Mesendoderm (in vitro differentiated cells): ENCODE results near the gene PICALM. TPM values are rescaled to one million over a fixed set of nuclear protein-coding genes. Genes with fewer than 3 reads are reported as not detected.

ENCODE experiments used
- DNase-seq: peaks from one replicate; pipeline ENCODE4 v3.0.0; 2013
- H2AK5ac ChIP-seq: 2 replicates; pipeline ENCODE4 v1.6.1; 2013; ENCODE audit warnings: low read length, inconsistent platforms
- H2BK120ac ChIP-seq: 2 replicates; pipeline ENCODE4 v1.6.1; 2013; ENCODE audit warnings: low read depth, mild to moderate bottlenecking, low read length, moderate library complexity, mixed read lengths
- H2BK15ac ChIP-seq: replicated peaks from 2 replicates; pipeline ENCODE4 v1.6.1; 2013; ENCODE audit warnings: low read depth, mild to moderate bottlenecking, moderate library complexity
- H2BK5ac ChIP-seq: 2 replicates; pipeline ENCODE4 v1.6.1; 2013; ENCODE audit warnings: low read length, inconsistent platforms
- H3K18ac ChIP-seq: 2 replicates; pipeline ENCODE4 v1.6.1; 2013; ENCODE audit warnings: mild to moderate bottlenecking, low read length, mixed read lengths
- H3K23ac ChIP-seq: one replicate; pipeline ENCODE4 v1.6.1; 2013; ENCODE audit warnings: low read length
- H3K27ac ChIP-seq: 2 replicates; pipeline ENCODE4 v1.5.1; 2013; ENCODE audit warnings: low read depth, mild to moderate bottlenecking, inconsistent platforms, low read length, moderate library complexity
- H3K27me3 ChIP-seq: 2 replicates; pipeline ENCODE4 v1.6.1; 2013; ENCODE audit warnings: low read length, control low read depth, mild to moderate bottlenecking, inconsistent platforms; ENCODE audit not compliant: insufficient read depth, poor library complexity
- H3K36me3 ChIP-seq: 2 replicates; pipeline ENCODE4 v1.6.1; 2013; ENCODE audit warnings: low read length, inconsistent platforms; ENCODE audit not compliant: control insufficient read depth, insufficient read depth
- H3K4ac ChIP-seq: one replicate; pipeline ENCODE4 v1.6.1; 2013; ENCODE audit warnings: low read depth, mild to moderate bottlenecking, low read length, moderate library complexity
- H3K4me1 ChIP-seq: 2 replicates; pipeline ENCODE4 v1.6.1; 2013; ENCODE audit warnings: low read depth, low read length, inconsistent platforms; ENCODE audit not compliant: control insufficient read depth
- H3K4me2 ChIP-seq: 2 replicates; pipeline ENCODE4 v1.6.1; 2013; ENCODE audit warnings: low read length
- H3K4me3 ChIP-seq: 2 replicates; pipeline ENCODE4 v1.5.1; 2013; ENCODE audit warnings: mild to moderate bottlenecking, low read length
- H3K56ac ChIP-seq: one replicate; pipeline ENCODE4 v1.6.1; 2013; ENCODE audit warnings: low read length
- H3K79me1 ChIP-seq: 2 replicates; pipeline ENCODE4 v1.6.1; 2013; ENCODE audit warnings: low read length, inconsistent platforms
- H3K79me2 ChIP-seq: 2 replicates; pipeline ENCODE4 v1.6.1; 2013; ENCODE audit warnings: mild to moderate bottlenecking, low read length; ENCODE audit not compliant: control insufficient read depth, insufficient read depth
- H3K9ac ChIP-seq: 2 replicates; pipeline ENCODE4 v1.6.1; 2013; ENCODE audit warnings: low read length, inconsistent platforms
- H4K5ac ChIP-seq: one replicate; pipeline ENCODE4 v1.6.1; 2013; ENCODE audit warnings: low read length
- H4K8ac ChIP-seq: one replicate; pipeline ENCODE4 v1.6.1; 2013; ENCODE audit warnings: low read depth, mild to moderate bottlenecking, control low read depth, low read length, moderate library complexity
- WGBS: extraction: QIAGEN DNeasy Blood & Tissue Kit; methylation state at CpG from one replicate; pipeline ENCODE4 v1.1.7; 2013; ENCODE audit warnings: low lambda C conversion rate, missing lambda C conversion rate; ENCODE audit not compliant: insufficient coverage; ENCODE audit errors: extremely low coverage; 5-methylcytosine and 5-hydroxymethylcytosine counted together
- polyA plus RNA-seq, 2 experiments: library from polyadenylated mRNA; stranded (reverse); fragments of 200-250 nt; gene quantifications; one replicate each; pipeline ENCODE4 v1.2.3, GENCODE V29; 2013

PICALM gene, protein sequence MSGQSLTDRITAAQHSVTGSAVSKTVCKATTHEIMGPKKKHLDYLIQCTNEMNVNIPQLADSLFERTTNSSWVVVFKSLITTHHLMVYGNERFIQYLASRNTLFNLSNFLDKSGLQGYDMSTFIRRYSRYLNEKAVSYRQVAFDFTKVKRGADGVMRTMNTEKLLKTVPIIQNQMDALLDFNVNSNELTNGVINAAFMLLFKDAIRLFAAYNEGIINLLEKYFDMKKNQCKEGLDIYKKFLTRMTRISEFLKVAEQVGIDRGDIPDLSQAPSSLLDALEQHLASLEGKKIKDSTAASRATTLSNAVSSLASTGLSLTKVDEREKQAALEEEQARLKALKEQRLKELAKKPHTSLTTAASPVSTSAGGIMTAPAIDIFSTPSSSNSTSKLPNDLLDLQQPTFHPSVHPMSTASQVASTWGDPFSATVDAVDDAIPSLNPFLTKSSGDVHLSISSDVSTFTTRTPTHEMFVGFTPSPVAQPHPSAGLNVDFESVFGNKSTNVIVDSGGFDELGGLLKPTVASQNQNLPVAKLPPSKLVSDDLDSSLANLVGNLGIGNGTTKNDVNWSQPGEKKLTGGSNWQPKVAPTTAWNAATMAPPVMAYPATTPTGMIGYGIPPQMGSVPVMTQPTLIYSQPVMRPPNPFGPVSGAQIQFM
- polyA plus RNA-seq (2013, experiment 1 of 2) = 91.1 TPM
- 90.1 TPM for polyA plus RNA-seq (2013, experiment 2 of 2)

GRCh38 chr11:86068951-86069407, at the start of gene PICALM:
Gene PICALM (minus strand): TSS chr11:86069084. CDS start chr11:86068780, 304 bp downstream.
- Histone ChIP-seq H2BK120ac (peak within 1 kb of the TSS; percentile 96), H3K36me3 (no peaks in the 10 kb centered on the region), H3K56ac (peak within 1 kb of the TSS; percentile 98), H3K79me2 (peaks cover 45% of the 10 kb centered on the region), H2AK5ac (no peak within 1 kb of the TSS), H3K27ac (peak within 1 kb of the TSS; percentile 96), H3K4me2 (peak within 1 kb of the TSS; percentile 58), H4K8ac (peak within 1 kb of the TSS; percentile 97), H3K4me3 (peak within 1 kb of the TSS; percentile 92), H2BK15ac (peak within 1 kb of the TSS; percentile 21), H3K9ac (peak within 1 kb of the TSS; percentile 89), H3K27me3 (no peaks in the 10 kb centered on the region), H3K23ac (peak within 1 kb of the TSS; percentile 92), H3K18ac (peak within 1 kb of the TSS; percentile 97), H2BK5ac (peak within 1 kb of the TSS; percentile 81), H4K5ac (no peak within 1 kb of the TSS), H3K4ac (peak within 1 kb of the TSS; percentile 84), H3K4me1 (peaks cover 3% of the 10 kb centered on the region), H3K79me1 (no peaks in the 10 kb centered on the region)
- no CpG with 5 or more reads among the region's 48 CpGs for WGBS
- DNase-seq = peak; percentile 99

DNA sequence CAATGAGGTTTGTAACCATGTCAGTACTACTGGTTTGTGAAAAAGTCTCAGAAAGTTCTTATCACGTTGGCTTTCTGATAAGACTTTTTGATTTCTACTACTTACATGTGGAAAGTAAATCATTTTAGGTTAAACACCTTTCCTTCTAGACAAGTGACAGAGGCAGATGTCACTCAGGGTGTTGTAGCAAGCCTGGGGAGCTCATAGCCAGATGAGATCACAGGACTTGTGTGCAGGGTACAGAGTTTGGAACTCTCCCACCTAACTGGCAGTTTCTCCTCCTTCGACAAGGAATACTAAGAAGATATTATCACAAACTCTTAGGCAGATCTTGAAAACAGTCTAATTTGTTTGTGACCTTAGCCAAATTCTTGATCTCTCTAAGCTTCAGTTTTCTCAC, 49.4 kb upstream of the PICALM start:
- Histone ChIP-seq H3K4ac (no peak overlapping the region), H3K36me3 (no peaks in the 10 kb centered on the region), H4K5ac (no peak overlapping the region), H3K23ac (no peak overlapping the region), H4K8ac (no peak overlapping the region), H3K4me3 (no peak overlapping the region), H2BK120ac (no peak overlapping the region), H2AK5ac (no peak overlapping the region), H3K27me3 (no peaks in the 10 kb centered on the region), H3K4me2 (no peak overlapping the region), H3K56ac (no peak overlapping the region), H3K79me2 (no peaks in the 10 kb centered on the region), H3K4me1 (no peaks in the 10 kb centered on the region), H3K79me1 (no peaks in the 10 kb centered on the region), H3K18ac (no peak overlapping the region), H2BK5ac (no peak overlapping the region), H2BK15ac (no peak overlapping the region), H3K27ac (no peak overlapping the region), H3K9ac (no peak overlapping the region)
- no CpG with 5 or more reads among the region's 2 CpGs for WGBS
- no peak for DNase-seq

DNA sequence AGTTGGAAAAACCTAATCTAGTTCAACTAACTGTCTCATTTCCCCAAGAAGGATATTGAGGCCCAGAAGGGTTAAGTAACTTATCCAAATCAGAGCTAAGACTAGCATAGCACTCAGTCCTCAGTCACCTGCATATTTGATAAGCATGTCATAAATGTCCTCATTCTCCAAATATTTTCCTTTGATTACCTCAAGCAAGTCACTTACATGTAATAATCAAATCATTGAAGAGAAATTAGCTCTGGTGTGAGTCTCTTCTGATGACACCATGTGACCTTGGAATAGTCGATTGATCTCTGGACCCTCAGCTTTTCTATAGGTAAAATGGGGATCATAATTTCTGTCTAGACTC, 48.8 kb upstream of the PICALM start:
- no peak for DNase-seq
- no peak overlapping the region for H3K27ac ChIP-seq
- H3K4me1 ChIP-seq = no peaks in the 10 kb centered on the region
- H3K56ac ChIP-seq = no peak overlapping the region
- no peak overlapping the region for H2BK15ac ChIP-seq
- no peak overlapping the region for H4K8ac ChIP-seq
- WGBS = no CpG with 5 or more reads among the region's 1 CpG
- H4K5ac ChIP-seq = no peak overlapping the region
- H2BK120ac ChIP-seq = no peak overlapping the region
- no peak overlapping the region for H2AK5ac ChIP-seq
- no peak overlapping the region for H3K4ac ChIP-seq
- H3K23ac ChIP-seq = no peak overlapping the region
- H3K79me1 ChIP-seq = no peaks in the 10 kb centered on the region
- H3K18ac ChIP-seq = no peak overlapping the region
- no peaks in the 10 kb centered on the region for H3K27me3 ChIP-seq
- H3K36me3 ChIP-seq = no peaks in the 10 kb centered on the region
- H2BK5ac ChIP-seq = no peak overlapping the region
- H3K79me2 ChIP-seq = no peaks in the 10 kb centered on the region
- no peak overlapping the region for H3K4me3 ChIP-seq
- no peak overlapping the region for H3K4me2 ChIP-seq
- no peak overlapping the region for H3K9ac ChIP-seq

GRCh38 chr11:86117001-86117711, 48.3 kb upstream of the PICALM start:
- Histone ChIP-seq H3K27me3 (no peaks in the 10 kb centered on the region), H3K4ac (no peak overlapping the region), H3K9ac (no peak overlapping the region), H3K4me2 (no peak overlapping the region), H2BK15ac (no peak overlapping the region), H2AK5ac (no peak overlapping the region), H3K36me3 (no peaks in the 10 kb centered on the region), H3K79me2 (no peaks in the 10 kb centered on the region), H4K5ac (no peak overlapping the region), H3K27ac (no peak overlapping the region), H2BK5ac (no peak overlapping the region), H3K18ac (no peak overlapping the region), H3K56ac (no peak overlapping the region), H3K4me3 (no peak overlapping the region), H2BK120ac (no peak overlapping the region), H4K8ac (no peak overlapping the region), H3K4me1 (no peaks in the 10 kb centered on the region), H3K79me1 (no peaks in the 10 kb centered on the region), H3K23ac (no peak overlapping the region)
- WGBS = no CpG with 5 or more reads among the region's 5 CpGs
- DNase-seq = no peak

GRCh38 chr11:86116386-86116726, 47.5 kb upstream of the PICALM start:
- Histone ChIP-seq H2BK120ac (no peak overlapping the region), H3K18ac (no peak overlapping the region), H3K27ac (no peak overlapping the region), H3K56ac (no peak overlapping the region), H4K5ac (no peak overlapping the region), H2BK15ac (no peak overlapping the region), H3K9ac (no peak overlapping the region), H3K4ac (no peak overlapping the region), H3K23ac (no peak overlapping the region), H3K27me3 (no peaks in the 10 kb centered on the region), H3K79me1 (no peaks in the 10 kb centered on the region), H3K4me1 (no peaks in the 10 kb centered on the region), H4K8ac (no peak overlapping the region), H3K79me2 (no peaks in the 10 kb centered on the region), H2AK5ac (no peak overlapping the region), H3K4me3 (no peak overlapping the region), H2BK5ac (no peak overlapping the region), H3K36me3 (no peaks in the 10 kb centered on the region), H3K4me2 (no peak overlapping the region)
- WGBS = no CpG with 5 or more reads among the region's 4 CpGs
- DNase-seq = no peak
